K562 (cell line): ENCODE data around the gene MAD2L1BP.

Source experiments
- BRCA1 ChIP-seq, 2 experiments: fragments of 450-650 bp in 1 of 2; sonication (generic) in 1 of 2; formaldehyde crosslinking in 1 of 2; IDR thresholded peaks; 2 replicates each; pipeline versions ENCODE4 v1.5.0 to v1.6.1; 2017 to 2020; ENCODE audit warnings: mild to moderate bottlenecking in 1 of 2, missing genetic modification reagents in 1 of 2
- CTCF ChIP-seq, 3 experiments: IDR thresholded peaks in 2 of 3; conservative IDR thresholded peaks in 1 of 3; 2 replicates each; pipeline ENCODE4 v1.5.1; 2011 to 2012; ENCODE audit warnings: low read length in 3 of 3, mild to moderate bottlenecking in 3 of 3, control low read depth in 2 of 3, improper control_type of control experiment in 1 of 3, inconsistent platforms in 1 of 3, low read depth in 1 of 3, mixed read lengths in 1 of 3, moderate library complexity in 1 of 3; ENCODE audit not compliant: insufficient read depth in 2 of 3

- TF ChIP-seq BRCA1 (IDR thresholded peaks at IDR 0.05) (no peak), BRCA1 (CRISPR knock-in tag; IDR thresholded peaks at IDR 0.05) (no peak), CTCF (IDR thresholded peaks at IDR 0.05 in 2 of 3, conservative IDR thresholded peaks at IDR 0.05 in 1 of 3; ENCODE audit: insufficient read depth in 2 of 3, low read depth in 1 of 3, low read length in 3 of 3) (no peak)
Measured at GRCh38 chr6:43636308-43636659, 644 bp downstream of the MAD2L1BP start.
